AG09309 (cell line): ENCODE results near the gene MVD.

Experiments used
- DNase-seq: peaks from one replicate; pipeline ENCODE4 v3.0.0-alpha.2; 2010; ENCODE audit warnings: low read depth
- H3K4me3 ChIP-seq: 2 replicates; pipeline ENCODE4 v1.5.1; 2011; ENCODE audit warnings: mild to moderate bottlenecking, low read depth, low read length, moderate library complexity; ENCODE audit not compliant: control insufficient read depth
- TF ChIP-seq, protein P1 (sequence below): IDR thresholded peaks from 2 replicates; pipeline ENCODE4 v1.5.1; 2011; ENCODE audit warnings: mild to moderate bottlenecking, low read depth, low read length, inconsistent platforms; ENCODE audit not compliant: insufficient read depth, control insufficient read depth; ENCODE audit errors: missing control alignments

Gene MVD

DNA sequence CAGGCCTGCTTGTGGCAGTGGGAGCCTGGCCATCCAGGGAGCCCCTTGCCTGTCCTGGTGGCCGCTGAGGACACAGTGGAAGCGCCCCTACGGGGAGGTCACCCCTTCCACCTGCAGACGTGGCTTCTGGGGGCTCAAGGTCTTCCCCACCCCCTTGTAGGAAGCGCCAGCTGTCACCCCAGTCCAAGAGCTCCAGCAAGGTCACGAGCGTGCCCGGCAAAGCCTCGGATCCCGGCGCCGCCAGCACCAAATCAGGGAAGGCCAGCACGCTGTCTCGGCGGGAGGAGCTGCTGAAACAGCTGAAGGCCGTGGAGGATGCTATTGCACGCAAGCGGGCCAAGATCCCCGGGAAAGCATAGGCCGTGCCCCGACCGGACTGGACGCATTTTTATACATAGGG is 31.9 kb downstream of the MVD start:
- no peak for DNase-seq
- TF ChIP-seq, protein P1, sequence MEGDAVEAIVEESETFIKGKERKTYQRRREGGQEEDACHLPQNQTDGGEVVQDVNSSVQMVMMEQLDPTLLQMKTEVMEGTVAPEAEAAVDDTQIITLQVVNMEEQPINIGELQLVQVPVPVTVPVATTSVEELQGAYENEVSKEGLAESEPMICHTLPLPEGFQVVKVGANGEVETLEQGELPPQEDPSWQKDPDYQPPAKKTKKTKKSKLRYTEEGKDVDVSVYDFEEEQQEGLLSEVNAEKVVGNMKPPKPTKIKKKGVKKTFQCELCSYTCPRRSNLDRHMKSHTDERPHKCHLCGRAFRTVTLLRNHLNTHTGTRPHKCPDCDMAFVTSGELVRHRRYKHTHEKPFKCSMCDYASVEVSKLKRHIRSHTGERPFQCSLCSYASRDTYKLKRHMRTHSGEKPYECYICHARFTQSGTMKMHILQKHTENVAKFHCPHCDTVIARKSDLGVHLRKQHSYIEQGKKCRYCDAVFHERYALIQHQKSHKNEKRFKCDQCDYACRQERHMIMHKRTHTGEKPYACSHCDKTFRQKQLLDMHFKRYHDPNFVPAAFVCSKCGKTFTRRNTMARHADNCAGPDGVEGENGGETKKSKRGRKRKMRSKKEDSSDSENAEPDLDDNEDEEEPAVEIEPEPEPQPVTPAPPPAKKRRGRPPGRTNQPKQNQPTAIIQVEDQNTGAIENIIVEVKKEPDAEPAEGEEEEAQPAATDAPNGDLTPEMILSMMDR: no peak
- H3K4me3 ChIP-seq: no peak overlapping the region

DNA sequence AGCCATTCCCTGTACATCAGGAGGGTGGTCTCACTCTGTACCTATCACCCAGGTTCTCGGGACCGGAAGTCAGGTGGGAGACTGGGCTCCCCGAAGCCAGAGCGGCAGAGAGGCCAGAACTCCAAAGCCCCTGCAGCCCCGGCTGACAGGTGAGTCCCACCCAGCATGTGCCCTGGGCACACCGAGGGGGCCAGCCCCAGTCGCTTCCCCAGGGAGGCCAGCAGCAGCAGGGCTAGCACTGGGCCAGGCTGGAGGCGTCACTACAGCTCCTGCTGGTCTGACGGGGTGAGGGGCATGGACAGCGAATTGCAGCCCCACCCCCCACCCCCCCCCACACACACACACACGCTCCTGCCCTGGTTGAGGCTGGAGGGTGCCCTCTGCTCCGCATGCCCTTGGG is 32.5 kb downstream of the MVD start:
- no peak for DNase-seq
- TF ChIP-seq, protein P1: no peak
- H3K4me3 ChIP-seq: no peak overlapping the region

DNA sequence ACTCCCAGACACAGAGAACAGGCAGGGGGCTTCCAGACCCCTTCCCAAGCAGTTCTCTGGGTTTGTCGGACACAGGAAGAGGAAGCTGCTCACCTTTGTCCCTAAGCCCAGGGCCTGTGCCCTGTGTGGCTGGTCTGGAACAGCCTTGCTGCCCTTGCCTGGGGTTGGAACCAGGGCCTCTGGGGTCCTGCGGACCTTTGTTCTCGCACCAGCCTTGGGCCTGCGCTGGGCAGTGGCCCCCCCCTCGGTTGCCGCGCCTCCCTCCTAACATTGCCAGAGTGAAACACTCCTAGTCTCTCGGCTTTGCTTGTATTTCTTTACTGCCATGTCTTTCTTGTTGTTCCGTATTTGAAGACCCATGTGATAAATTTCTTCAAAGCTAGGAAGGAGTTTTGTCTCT is 33.1 kb downstream of the MVD start:
- H3K4me3 ChIP-seq: no peak overlapping the region
- TF ChIP-seq, protein P1: no peak
- DNase-seq: no peak

DNA sequence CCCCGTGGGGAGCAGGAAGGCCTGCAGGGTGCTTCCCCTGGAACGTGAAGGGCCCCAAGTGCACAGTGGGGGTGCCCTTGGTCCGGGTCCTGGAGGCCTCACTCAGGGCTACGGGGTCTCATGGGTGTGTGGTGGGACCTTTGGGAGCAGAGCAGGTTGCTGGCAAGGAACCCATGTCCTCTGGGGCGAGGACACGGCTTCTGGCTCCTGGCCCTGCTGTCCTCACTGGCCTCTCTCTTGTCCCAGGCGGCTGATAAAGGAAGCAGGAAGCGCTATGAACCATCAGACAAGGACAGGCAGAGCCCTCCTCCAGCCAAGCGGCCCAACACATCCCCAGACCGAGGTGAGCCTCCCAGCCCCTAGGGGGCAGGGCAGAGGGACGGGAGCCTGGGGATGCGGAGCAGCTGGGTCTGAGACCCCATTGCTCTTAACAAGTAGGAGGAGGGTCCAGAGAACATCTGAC is 34.3 kb downstream of the MVD start:
- TF ChIP-seq, protein P1: peak; percentile 33
- no peak for DNase-seq
- H3K4me3 ChIP-seq: no peak overlapping the region

DNA sequence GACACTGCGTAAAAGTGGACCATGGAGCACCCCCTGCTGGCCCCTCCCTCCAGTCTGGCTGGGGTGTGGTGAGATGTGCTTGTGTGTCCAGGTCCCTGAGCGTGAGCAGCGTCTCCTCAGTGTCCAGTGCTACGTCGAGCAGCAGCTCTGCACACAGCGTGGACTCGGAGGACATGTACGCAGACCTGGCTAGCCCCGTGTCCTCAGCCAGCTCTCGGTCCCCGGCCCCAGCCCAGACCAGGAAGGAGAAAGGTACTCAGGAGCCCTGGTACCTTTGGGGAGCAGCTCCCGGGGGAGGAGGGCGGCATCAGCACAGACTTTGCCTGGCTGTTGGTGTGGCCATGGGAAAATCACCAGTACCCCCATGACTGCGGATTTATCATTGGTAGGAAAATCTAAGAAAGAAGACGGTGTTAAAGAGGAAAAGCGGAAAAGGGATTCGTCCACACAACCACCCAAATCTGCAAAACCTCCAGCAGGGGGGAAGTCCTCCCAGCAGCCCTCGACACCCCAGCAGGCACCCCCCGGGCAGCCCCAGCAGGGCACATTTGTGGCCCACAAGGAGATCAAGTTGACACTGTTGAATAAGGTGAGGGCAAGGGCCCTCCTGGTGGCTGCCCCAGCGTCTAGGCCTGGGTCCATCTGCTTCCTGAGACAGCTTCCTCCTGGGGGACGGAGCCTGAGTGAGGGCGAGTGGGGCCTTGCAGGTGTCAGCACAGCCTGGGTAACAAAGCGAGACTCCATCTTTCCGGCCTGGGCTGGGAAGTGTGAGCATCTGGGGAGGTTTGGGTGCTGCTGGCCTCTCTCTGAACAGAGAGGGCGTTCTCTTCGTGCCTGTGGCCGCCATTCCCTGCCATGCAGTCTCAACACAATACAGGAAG is 35.1 kb downstream of the MVD start:
- DNase-seq: no peak
- TF ChIP-seq, protein P1: no peak
- no peak overlapping the region for H3K4me3 ChIP-seq

DNA sequence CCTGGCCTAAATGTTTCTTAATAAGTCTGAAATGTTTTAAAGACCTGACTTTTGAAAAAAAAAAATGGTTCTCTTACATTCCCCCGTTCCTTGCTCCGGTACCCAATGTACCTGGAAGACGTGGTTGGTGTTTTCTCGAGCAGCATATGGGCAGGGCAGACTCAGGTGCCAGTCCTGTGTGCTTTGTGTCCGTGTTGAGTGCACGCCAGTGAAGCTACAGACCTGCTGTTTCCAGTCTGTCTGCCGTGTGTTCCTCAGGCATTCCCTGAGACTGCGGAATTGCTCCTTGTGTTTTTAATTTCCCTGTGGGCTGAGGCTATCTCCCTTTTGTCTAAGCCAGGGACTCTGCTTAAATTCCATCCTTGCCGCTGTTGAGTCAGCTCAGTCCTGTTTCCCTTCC is 36.2 kb downstream of the MVD start:
- no peak overlapping the region for H3K4me3 ChIP-seq
- TF ChIP-seq, protein P1: no peak

More for the DNA sequence above, 36.2 kb downstream of the MVD start:
- DNase-seq: no peak
